GM08714 (cell line): ENCODE data around the gene ELP5.
A peak's percentile ranks its signal among the peaks of the same experiment; 100 is the strongest.

Experiments
- H3K4me3 ChIP-seq: fragments of 200-500 bp; sonication (Bioruptor generic); 2 replicates; pipeline ENCODE4 v1.5.1; 2014; ENCODE audit warnings: mild to moderate bottlenecking, low read length, inconsistent platforms
- ZNF274 ChIP-seq: IDR thresholded peaks from 2 replicates; pipeline ENCODE4 v1.6.1; 2012; ENCODE audit warnings: mild to moderate bottlenecking, low read depth, low read length

Gene ELP5

GRCh38 chr17:7215652-7216180 lies 36.3 kb upstream of the ELP5 start:
- H3K4me3 ChIP-seq = no peak overlapping the region
- TF ChIP-seq ZNF274 = no peak

- TF ChIP-seq ZNF274 = no peak
- H3K4me3 ChIP-seq = peak overlapping the region; percentile 40
These were observed 35.5 kb upstream of the ELP5 start for GRCh38 chr17:7216242-7217112.

DNA sequence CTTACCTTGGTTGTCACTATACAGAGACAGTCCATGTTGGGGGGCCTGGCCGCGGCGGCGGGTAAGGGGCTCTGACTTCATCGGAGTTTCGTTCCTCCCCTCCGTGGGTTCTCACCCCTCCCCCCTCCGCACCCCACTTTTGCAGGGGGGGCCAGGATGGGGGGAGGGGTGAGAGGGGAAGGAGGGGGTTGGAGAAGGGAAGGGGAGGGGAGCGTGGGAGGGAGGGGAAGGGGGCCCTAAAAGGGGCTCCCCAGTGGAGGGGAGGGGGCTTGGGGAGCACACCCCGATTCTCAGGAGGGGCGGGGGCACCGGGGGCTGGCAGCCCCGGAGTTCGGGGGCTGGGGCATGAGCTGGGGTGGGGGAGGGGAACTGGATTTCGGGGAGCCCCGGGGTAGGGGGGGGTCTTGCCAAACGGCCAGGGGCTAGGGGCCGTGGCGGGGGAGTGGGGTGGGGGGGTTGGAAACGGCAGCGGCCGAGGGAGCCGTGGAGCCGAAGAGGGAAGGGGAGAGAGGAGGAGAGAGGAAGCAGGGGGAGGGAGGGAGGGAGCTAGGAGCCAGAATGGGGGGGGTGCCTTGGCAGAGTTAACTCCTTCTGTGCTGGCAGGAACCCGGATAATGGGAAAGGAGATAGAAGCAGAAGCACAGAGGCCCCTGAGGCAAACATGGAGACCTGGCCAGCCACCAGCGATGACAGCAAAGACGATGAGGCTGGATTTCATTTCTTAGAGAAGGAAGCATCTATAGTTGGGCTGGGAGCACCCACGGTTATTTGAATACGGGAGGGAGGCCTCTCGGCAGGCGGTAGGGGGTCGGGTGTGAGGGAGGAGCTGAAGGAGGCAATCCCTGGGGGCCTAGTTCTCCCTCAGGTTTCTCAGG lies 34.7 kb upstream of the ELP5 start:
- H3K4me3 ChIP-seq = peak overlapping the region; percentile 40
- no peak for TF ChIP-seq ZNF274

GRCh38 chr17:7218166-7218565 lies 33.8 kb upstream of the ELP5 start:
- H3K4me3 ChIP-seq = no peak overlapping the region
- no peak for TF ChIP-seq ZNF274

- no peak overlapping the region for H3K4me3 ChIP-seq
- no peak for TF ChIP-seq ZNF274
These were observed 33.3 kb upstream of the ELP5 start for GRCh38 chr17:7218758-7219157.

DNA sequence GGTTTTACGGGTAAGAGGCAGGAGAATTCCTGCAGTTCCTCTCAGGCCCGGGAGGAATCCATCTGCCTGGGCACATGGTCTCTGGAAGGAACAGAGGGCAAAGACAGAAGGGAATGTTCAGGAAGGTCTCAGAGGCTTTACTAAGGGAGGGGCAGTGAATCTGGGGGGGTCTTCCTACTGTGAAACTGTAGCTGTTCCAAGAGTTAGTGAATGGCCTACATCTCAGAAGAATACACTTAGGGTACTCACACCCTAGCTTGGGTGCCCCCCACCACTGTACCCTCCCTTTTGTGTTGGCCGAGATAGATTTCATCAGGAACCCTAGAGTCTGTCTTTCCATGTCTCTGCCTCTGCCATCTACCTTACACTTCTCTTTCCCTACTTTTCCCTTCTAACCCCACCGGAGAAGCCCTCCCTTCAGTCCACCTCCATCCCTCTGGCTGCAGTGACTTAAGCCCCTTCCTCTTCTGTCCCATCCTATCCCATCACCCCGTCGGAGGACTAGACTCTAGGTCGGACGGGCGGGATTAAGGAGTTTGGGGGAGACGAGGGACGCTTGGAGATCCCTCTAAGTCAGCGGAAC lies 32.7 kb upstream of the ELP5 start:
- H3K4me3 ChIP-seq = peak overlapping the region; percentile 86; the same call in 1 of the 2 replicates
- no peak for TF ChIP-seq ZNF274

- TF ChIP-seq ZNF274 = no peak
- H3K4me3 ChIP-seq = peak within 1 kb of the TSS; percentile 86
These were observed 32.0 kb upstream of the ELP5 start, which contains the start of the genes ACADVL and DLG4 for GRCh38 chr17:7219812-7220592. TSS of gene ACADVL (plus strand) at chr17:7219938. CDS start at chr17:7219985, 47 bp downstream. TSS of gene DLG4 (minus strand) at chr17:7219836.

GRCh38 chr17:7220593-7221277 lies 31.3 kb upstream of the ELP5 start:
- H3K4me3 ChIP-seq = peak overlapping the region; percentile 86
- no peak for TF ChIP-seq ZNF274

- no peak overlapping the region for H3K4me3 ChIP-seq
- TF ChIP-seq ZNF274 = no peak
These were observed 30.5 kb upstream of the ELP5 start for GRCh38 chr17:7221278-7222092.

DNA sequence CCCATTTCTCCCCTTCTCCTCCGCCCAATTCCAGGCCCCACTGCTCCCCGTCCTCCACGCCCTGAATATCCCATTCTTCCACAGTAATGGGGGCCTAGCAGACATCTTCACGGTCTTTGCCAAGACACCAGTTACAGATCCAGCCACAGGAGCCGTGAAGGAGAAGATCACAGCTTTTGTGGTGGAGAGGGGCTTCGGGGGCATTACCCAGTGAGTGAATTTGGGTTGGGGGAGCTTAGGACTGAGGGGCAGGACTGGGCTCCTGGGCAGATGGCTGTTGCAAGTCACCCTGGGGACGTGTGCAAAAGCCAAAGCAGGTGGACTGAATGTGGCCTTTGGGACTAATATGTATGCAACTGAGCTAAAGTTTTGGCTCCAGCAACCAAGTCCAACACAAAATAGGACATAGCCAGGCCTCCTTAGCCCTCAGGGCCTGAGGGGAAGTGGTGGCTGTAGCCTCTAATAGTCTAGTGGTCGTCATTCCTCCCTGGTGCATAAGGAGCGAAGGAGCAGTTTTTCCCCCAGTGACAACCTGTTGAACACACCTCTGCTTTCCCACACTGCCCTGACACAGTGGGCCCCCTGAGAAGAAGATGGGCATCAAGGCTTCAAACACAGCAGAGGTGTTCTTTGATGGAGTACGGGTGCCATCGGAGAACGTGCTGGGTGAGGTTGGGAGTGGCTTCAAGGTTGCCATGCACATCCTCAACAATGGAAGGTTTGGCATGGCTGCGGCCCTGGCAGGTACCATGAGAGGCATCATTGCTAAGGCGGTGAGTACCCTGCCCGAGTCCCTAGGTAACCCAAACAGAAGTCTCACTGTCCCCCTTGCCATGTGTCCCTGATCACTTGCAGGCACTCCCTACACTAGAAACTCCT lies 29.7 kb upstream of the ELP5 start:
- H3K4me3 ChIP-seq = no peak overlapping the region
- TF ChIP-seq ZNF274 = no peak

GRCh38 chr17:7222972-7223292 lies 29.1 kb upstream of the ELP5 start:
- no peak overlapping the region for H3K4me3 ChIP-seq
- TF ChIP-seq ZNF274 = no peak
